Measurements from ENCODE around the gene STAC. TPM values are rescaled to one million over a fixed set of nuclear protein-coding genes. Genes with fewer than 3 reads are reported as not detected.
A peak's percentile ranks its signal among the peaks of the same experiment; 100 is the strongest.

Gene STAC
- total RNA-seq, 1 donor from 2014 or later = 51.4 TPM

DNA sequence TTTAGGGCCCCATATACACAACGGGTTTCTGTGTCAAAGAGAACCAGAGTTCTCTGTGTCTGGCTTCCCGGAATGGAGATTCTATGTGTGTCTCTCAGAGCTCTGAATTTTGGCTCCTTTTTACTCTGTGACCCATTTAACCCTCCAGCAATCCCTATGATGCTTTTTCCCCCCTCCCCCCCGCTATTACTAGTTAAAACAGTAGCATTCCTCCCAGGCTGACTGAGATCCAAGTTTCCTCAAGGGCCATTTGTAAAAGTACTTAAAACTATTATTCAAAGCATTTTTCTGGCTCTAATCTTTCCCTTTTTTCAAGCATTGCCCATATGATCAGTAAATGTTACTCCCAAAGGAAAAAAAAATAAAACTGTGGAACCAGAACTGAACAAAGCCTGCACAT, 6.6 kb upstream of the STAC start:
- H3K9me3 ChIP-seq = no peaks in the 10 kb centered on the region
- intact Hi-C loops (cut with DNase I) = no loop called here

DNA sequence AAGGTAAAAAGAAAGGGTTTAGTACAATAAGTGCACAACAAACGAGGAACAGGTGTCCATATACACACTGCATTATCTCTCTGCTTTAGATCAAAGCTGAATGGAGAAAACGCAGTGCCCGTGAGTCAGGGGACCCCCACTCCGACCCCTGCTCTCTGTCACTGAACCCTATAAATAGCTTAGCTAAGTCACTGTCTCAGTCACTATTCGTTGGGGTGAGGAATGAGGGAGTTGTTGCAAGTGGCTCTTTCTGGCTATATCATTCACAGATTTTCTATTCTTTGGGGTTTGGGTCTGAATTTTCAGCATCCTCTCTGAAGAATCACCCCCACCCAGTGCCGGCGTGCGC, 458 bp upstream of the STAC start:
- DNase-seq (no peak), ATAC-seq (no peak)
- TF ChIP-seq, protein P1, sequence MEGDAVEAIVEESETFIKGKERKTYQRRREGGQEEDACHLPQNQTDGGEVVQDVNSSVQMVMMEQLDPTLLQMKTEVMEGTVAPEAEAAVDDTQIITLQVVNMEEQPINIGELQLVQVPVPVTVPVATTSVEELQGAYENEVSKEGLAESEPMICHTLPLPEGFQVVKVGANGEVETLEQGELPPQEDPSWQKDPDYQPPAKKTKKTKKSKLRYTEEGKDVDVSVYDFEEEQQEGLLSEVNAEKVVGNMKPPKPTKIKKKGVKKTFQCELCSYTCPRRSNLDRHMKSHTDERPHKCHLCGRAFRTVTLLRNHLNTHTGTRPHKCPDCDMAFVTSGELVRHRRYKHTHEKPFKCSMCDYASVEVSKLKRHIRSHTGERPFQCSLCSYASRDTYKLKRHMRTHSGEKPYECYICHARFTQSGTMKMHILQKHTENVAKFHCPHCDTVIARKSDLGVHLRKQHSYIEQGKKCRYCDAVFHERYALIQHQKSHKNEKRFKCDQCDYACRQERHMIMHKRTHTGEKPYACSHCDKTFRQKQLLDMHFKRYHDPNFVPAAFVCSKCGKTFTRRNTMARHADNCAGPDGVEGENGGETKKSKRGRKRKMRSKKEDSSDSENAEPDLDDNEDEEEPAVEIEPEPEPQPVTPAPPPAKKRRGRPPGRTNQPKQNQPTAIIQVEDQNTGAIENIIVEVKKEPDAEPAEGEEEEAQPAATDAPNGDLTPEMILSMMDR (IDR thresholded peaks at IDR 0.05) = no peak
- Histone ChIP-seq H3K4me3 (peak overlapping the region; percentile 59), H3K27me3 (ENCODE audit: low read depth) (peaks cover 7% of the 10 kb centered on the region), H3K36me3 (no peaks in the 10 kb centered on the region), H3K27ac (no peak overlapping the region), H3K4me1 (peaks cover 8% of the 10 kb centered on the region), H3K9me3 (no peaks in the 10 kb centered on the region)
- intact Hi-C loops (cut with DNase I) = no loop called here

More for the DNA sequence above, 6.6 kb upstream of the STAC start:
- Histone ChIP-seq H3K27ac (no peak overlapping the region), H3K36me3 (no peaks in the 10 kb centered on the region), H3K4me1 (no peaks in the 10 kb centered on the region), H3K4me3 (no peak overlapping the region), H3K27me3 (ENCODE audit: low read depth) (no peaks in the 10 kb centered on the region)
- TF ChIP-seq, protein P1 (IDR thresholded peaks at IDR 0.05) = no peak
- DNase-seq = no peak
- ATAC-seq = no peak

- peak overlapping the region; percentile 59 for H3K4me3 ChIP-seq
Measured at GRCh38 chr3:36381311-36381956, 1.1 kb downstream of the STAC start.

DNA sequence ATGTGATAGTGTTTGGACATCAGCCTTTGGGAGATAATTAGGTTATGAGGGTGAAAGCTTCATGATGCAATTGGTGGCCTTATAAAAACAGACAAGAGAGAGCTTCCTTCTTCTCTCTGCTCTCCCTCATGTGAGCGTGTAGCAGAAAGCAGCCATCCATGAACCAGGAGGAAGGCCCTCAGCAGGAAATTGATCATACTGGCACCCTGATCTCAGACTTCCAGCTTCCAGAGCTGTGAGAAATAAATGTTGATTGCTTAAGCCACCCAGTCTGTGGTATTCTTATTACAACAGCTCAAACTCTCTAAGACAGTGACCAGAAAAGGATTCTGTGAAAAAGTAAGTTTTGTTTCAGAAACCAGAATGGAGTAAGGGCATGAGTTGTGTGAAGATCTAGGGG, 13.3 kb downstream of the STAC start:
- intact Hi-C loops (cut with DNase I) = no loop called here
- peak; percentile 78 to 90 for ATAC-seq
- Histone ChIP-seq H3K4me3 (no peak overlapping the region), H3K27ac (no peak overlapping the region), H3K4me1 (no peaks in the 10 kb centered on the region), H3K36me3 (no peaks in the 10 kb centered on the region), H3K27me3 (ENCODE audit: low read depth) (no peaks in the 10 kb centered on the region), H3K9me3 (no peaks in the 10 kb centered on the region)
- TF ChIP-seq, protein P1 (IDR thresholded peaks at IDR 0.05) = no peak
- no peak for DNase-seq

More at GRCh38 chr3:36381311-36381956, 1.1 kb downstream of the STAC start:
- no peak for DNase-seq
- Histone ChIP-seq H3K27me3 (ENCODE audit: low read depth) (peaks cover 7% of the 10 kb centered on the region), H3K4me1 (peaks cover 8% of the 10 kb centered on the region), H3K27ac (no peak overlapping the region), H3K9me3 (no peaks in the 10 kb centered on the region), H3K36me3 (no peaks in the 10 kb centered on the region)
- ATAC-seq = no peak
- TF ChIP-seq, protein P1 (IDR thresholded peaks at IDR 0.05) = no peak
- intact Hi-C loops (cut with DNase I) = no loop called here

DNA sequence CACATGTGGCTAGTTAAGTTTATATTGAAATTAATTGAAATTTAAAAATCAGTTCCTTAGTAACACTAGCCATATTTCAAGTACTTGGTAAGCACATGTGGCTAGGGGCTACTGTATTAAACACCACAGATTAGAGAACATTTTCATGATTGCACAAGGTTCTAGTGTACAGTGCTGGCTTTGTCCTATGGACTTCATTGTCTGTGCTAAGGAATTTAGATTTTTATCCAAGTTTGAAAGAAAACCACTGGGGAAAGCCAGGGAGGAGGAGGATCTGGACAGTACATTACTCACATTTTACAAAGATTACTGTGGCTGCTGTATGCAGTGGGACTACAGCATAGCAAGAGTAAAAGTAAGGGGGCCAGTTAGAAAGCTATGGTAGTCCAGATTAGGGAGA, 13.9 kb downstream of the STAC start:
- ATAC-seq (no peak), DNase-seq (no peak)
- H3K4me1 ChIP-seq = no peaks in the 10 kb centered on the region
- no peak overlapping the region for H3K27ac ChIP-seq
- TF ChIP-seq, protein P1 (IDR thresholded peaks at IDR 0.05) = no peak
- H3K36me3 ChIP-seq = no peaks in the 10 kb centered on the region
- H3K27me3 ChIP-seq (ENCODE audit: low read depth) = no peaks in the 10 kb centered on the region
- no peak overlapping the region for H3K4me3 ChIP-seq
- intact Hi-C loops (cut with DNase I) = no loop called here
- H3K9me3 ChIP-seq = no peaks in the 10 kb centered on the region

Measured in lower lobe of right lung (tissue), 2 donors.